GM12865 (cell line): ENCODE measurements around the gene FKBP3.

Source experiments
- DNase-seq: peaks from one replicate; pipeline ENCODE4 v3.0.0; 2010; ENCODE audit warnings: low read depth
- H3K4me3 ChIP-seq: 2 replicates; pipeline ENCODE4 v1.5.1; 2011; ENCODE audit warnings: mild to moderate bottlenecking, low read depth, low read length, control low read depth
- CTCF ChIP-seq: IDR thresholded peaks from 2 replicates; pipeline ENCODE4 v1.5.1; 2011; ENCODE audit warnings: low read length, control low read depth, low read depth, inconsistent platforms; ENCODE audit not compliant: insufficient read depth; ENCODE audit errors: missing control alignments

FKBP3 gene

GRCh38 chr14:45134051-45134958 lies at the start of gene FKBP3:
FKBP3 (minus strand) TSS chr14:45134481; CDS start chr14:45134456, 25 bp downstream.
- DNase-seq, result peak; percentile 99
- TF ChIP-seq CTCF, result no peak
- H3K4me3 ChIP-seq, result peak within 1 kb of the TSS; percentile 92

- no peak overlapping the region for H3K4me3 ChIP-seq
- no peak for DNase-seq
- TF ChIP-seq CTCF, result no peak
Measured at GRCh38 chr14:45181806-45182205, 47.5 kb upstream of the FKBP3 start.

- TF ChIP-seq CTCF, result no peak
- H3K4me3 ChIP-seq, result no peak overlapping the region
- no peak for DNase-seq
Measured at GRCh38 chr14:45181329-45181728, 47.0 kb upstream of the FKBP3 start.

- TF ChIP-seq CTCF, result no peak
- no peak for DNase-seq
- no peak overlapping the region for H3K4me3 ChIP-seq
Measured at GRCh38 chr14:45177076-45177475, 42.8 kb upstream of the FKBP3 start.

GRCh38 chr14:45169906-45170305 lies 35.6 kb upstream of the FKBP3 start:
- no peak for TF ChIP-seq CTCF
- H3K4me3 ChIP-seq, result no peak overlapping the region
- DNase-seq, result no peak

- TF ChIP-seq CTCF, result no peak
- peak; percentile 9 for DNase-seq
- no peak overlapping the region for H3K4me3 ChIP-seq
Measured at GRCh38 chr14:45156067-45156466, 21.8 kb upstream of the FKBP3 start.
